SU-DHL-6 (cell line): Measurements from ENCODE around the gene PSMA3.

Source experiments
- H2AFZ ChIP-seq: fragments of 200-600 bp; sonication (generic); 2 replicates; pipeline ENCODE4 v1.6.1; 2014; ENCODE audit warnings: low read depth, mild to moderate bottlenecking, moderate library complexity, mixed read lengths, antibody characterized with exemption, low read length; ENCODE audit not compliant: severe bottlenecking
- H3F3A ChIP-seq: fragments of 200-600 bp; shearing (Covaris generic); 2 replicates; pipeline ENCODE4 v1.6.0; 2016; ENCODE audit warnings: antibody characterized with exemption, mild to moderate bottlenecking; ENCODE audit not compliant: insufficient read depth
- H3K27ac ChIP-seq: fragments of 200-600 bp; sonication (generic); 2 replicates; pipeline ENCODE4 v1.5.1; 2016; ENCODE audit warnings: low read depth, mild to moderate bottlenecking, low read length, moderate library complexity, mixed read lengths
- H3K27me3 ChIP-seq: fragments of 200-600 bp; sonication (generic), shearing (Covaris generic); 2 replicates; pipeline ENCODE4 v1.6.0; 2014; ENCODE audit warnings: mild to moderate bottlenecking, low read length
- H3K36me3 ChIP-seq: fragments of 200-600 bp; sonication (generic); 2 replicates; pipeline ENCODE4 v1.6.1; 2014; ENCODE audit warnings: mild to moderate bottlenecking, low read length, mixed read lengths
- H3K4me2 ChIP-seq: fragments of 300-600, 200-600 bp; shearing (Covaris generic), sonication (generic); 2 replicates; pipeline ENCODE4 v1.6.0; 2014; ENCODE audit warnings: low read length, low read depth, mild to moderate bottlenecking; ENCODE audit not compliant: poor library complexity, severe bottlenecking
- H3K4me3 ChIP-seq: fragments of 200-600 bp; sonication (generic); 2 replicates; pipeline ENCODE4 v1.5.1; 2014; ENCODE audit warnings: antibody characterized with exemption, low read length, mild to moderate bottlenecking, mixed read lengths; ENCODE audit not compliant: insufficient read depth, poor library complexity, severe bottlenecking
- H3K79me2 ChIP-seq: fragments of 200-600 bp; sonication (generic); 2 replicates; pipeline ENCODE4 v1.6.1; 2014; ENCODE audit warnings: mild to moderate bottlenecking, low read length, moderate library complexity; ENCODE audit not compliant: insufficient read depth
- H3K9ac ChIP-seq: fragments of 200-600 bp; sonication (generic); 2 replicates; pipeline ENCODE4 v1.7.0; 2014; ENCODE audit warnings: mild to moderate bottlenecking, low read length
- H3K9me2 ChIP-seq: fragments of 200-600 bp; sonication (generic); replicated peaks from 2 replicates; pipeline ENCODE4 v1.6.1; 2014; ENCODE audit warnings: low read length; ENCODE audit not compliant: insufficient read depth
- H3K9me3 ChIP-seq: fragments of 200-600 bp; sonication (generic); 2 replicates; pipeline ENCODE4 v1.6.1; 2014; ENCODE audit warnings: low read length, mixed read lengths; ENCODE audit not compliant: insufficient read depth
- H4K20me1 ChIP-seq: fragments of 200-600 bp; sonication (generic); 2 replicates; pipeline ENCODE4 v1.6.1; 2014; ENCODE audit warnings: low read depth, mild to moderate bottlenecking, antibody characterized with exemption, low read length, moderate library complexity, mixed read lengths
- CTCF ChIP-seq: fragments of 200-600 bp; sonication (generic); IDR thresholded peaks from one replicate; pipeline ENCODE4 v1.5.1; 2017; ENCODE audit warnings: antibody characterized with exemption, mild to moderate bottlenecking, low read length, moderate library complexity; ENCODE audit not compliant: insufficient read depth, poor library complexity, severe bottlenecking
- EZH2phosphoT487 ChIP-seq: fragments of 200-600 bp; sonication (generic), shearing (Covaris generic); conservative IDR thresholded peaks from 2 replicates; pipeline ENCODE4 v1.6.1; 2018; ENCODE audit warnings: mild to moderate bottlenecking, antibody characterized with exemption, low read length, moderate library complexity, mixed read lengths

The PSMA3 gene

DNA sequence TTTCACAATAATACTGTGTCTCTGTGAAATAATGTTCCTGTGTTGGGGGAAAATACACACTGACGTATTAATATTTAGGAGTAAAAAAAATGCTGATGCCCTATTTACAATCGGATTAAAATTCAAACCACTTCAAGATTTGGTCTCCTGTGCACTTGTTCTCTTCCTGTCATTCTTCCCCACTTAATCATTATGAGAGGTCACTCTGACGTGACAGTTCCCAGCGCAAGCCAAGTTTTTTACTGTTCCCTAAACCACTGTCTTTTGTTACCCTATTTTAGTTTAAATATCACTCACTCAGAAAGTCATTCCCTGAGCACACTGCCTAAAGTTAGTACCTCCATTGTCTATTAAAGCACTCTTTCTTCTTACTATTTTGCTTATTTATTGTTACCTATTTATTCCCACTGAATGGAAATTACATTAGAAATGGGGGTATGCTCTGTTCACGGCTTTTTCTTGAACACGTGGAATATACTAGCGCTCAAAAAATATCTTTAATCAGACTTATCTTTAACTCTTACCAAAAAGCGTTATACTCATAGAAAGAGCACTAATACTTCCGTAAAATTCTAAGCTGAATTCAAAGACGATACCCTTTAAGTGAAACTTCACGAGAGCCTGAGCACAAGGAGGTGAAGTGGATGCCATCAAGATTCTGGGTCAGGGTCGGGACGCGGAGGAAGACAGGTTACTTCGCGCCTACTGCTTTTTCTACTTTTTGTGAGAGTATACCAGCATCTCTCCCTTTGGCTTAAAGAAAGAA is 670 bp upstream of the PSMA3 start:
- H3F3A ChIP-seq: peaks cover 18% of the 10 kb centered on the region
- peak overlapping the region; percentile 78 for H3K27ac ChIP-seq
- H3K79me2 ChIP-seq: peaks cover 42% of the 10 kb centered on the region
- TF ChIP-seq CTCF (no peak), EZH2phosphoT487 (no peak)
- H3K36me3 ChIP-seq: 0 out of 2 replicates have a peak, but pooled peaks cover 2% of the 10 kb centered on the region
- H2AFZ ChIP-seq: peak overlapping the region; percentile 80
- no peaks in the 10 kb centered on the region for H3K27me3 ChIP-seq
- H3K9me2 ChIP-seq: no peaks in the 10 kb centered on the region
- H3K4me3 ChIP-seq: peak overlapping the region; percentile 89
- H4K20me1 ChIP-seq: peaks cover 5% of the 10 kb centered on the region; the same call in 1 of the 2 replicates
- H3K4me2 ChIP-seq: peak overlapping the region; percentile 96
- no peaks in the 10 kb centered on the region for H3K9me3 ChIP-seq
- H3K9ac ChIP-seq: peak overlapping the region; percentile 87

GRCh38 chr14:58245562-58245961 is 919 bp downstream of the PSMA3 start:
- peak overlapping the region; percentile 89 for H3K4me3 ChIP-seq
- H3K36me3 ChIP-seq: 0 out of 2 replicates have a peak, but pooled peaks cover 2% of the 10 kb centered on the region
- H3K4me2 ChIP-seq: peak overlapping the region; percentile 97
- peaks cover 56% of the 10 kb centered on the region for H3K79me2 ChIP-seq
- H3K27ac ChIP-seq: peak overlapping the region; percentile 79
- no peak for TF ChIP-seq EZH2phosphoT487
- TF ChIP-seq CTCF: no peak
- H3K27me3 ChIP-seq: no peaks in the 10 kb centered on the region
- H3K9me2 ChIP-seq: no peaks in the 10 kb centered on the region
- H2AFZ ChIP-seq: no peak overlapping the region
- no peaks in the 10 kb centered on the region for H3K9me3 ChIP-seq
- peaks cover 9% of the 10 kb centered on the region; the same call in 1 of the 2 replicates for H4K20me1 ChIP-seq
- H3F3A ChIP-seq: peaks cover 18% of the 10 kb centered on the region
- H3K9ac ChIP-seq: peak overlapping the region; percentile 87

DNA sequence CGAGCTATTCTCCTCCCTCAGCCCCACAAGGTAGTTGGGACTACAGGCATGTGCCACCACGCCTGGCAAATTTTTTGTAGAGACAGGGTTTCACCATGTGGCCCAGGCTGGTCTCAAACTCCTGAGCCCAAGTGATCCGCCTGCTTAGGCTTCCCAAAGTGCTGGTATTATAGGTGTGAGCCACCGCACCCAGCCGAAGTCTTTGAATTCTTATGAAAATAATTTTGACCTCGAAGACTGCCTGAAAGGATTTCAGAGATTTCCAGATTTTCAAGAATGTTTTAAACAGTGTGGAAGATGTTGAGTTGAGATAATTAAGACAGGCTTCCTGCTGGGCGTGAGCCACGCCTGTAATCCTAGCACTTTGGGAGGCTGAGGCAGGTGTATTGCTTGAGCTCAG is 5.0 kb downstream of the PSMA3 start:
- H3K27ac ChIP-seq: no peak overlapping the region
- no peaks in the 10 kb centered on the region for H3K27me3 ChIP-seq
- H4K20me1 ChIP-seq: peaks cover 13% of the 10 kb centered on the region; the same call in 1 of the 2 replicates
- H3K79me2 ChIP-seq: peaks cover 83% of the 10 kb centered on the region
- H3K9me3 ChIP-seq: no peaks in the 10 kb centered on the region
- TF ChIP-seq EZH2phosphoT487 (no peak), CTCF (no peak)
- H2AFZ ChIP-seq: no peak overlapping the region
- H3K9ac ChIP-seq: no peak overlapping the region
- H3K9me2 ChIP-seq: no peaks in the 10 kb centered on the region
- no peak overlapping the region for H3K4me2 ChIP-seq
- H3K4me3 ChIP-seq: no peak overlapping the region
- peaks cover 5% of the 10 kb centered on the region; the same call in 1 of the 2 replicates for H3F3A ChIP-seq
- peaks cover 27% of the 10 kb centered on the region for H3K36me3 ChIP-seq
